Stimulated activated naive CD8-positive, alpha-beta T cell treated with anti-CD3 and anti-CD28 coated beads, Interleukin-15, Interleukin-2, amounts not matched to agents 100 ng/mL and 50 ng/mL, for 24 hours (primary cell): ENCODE data around the gene SLC23A3.

Experiments
- H3K27ac Mint-ChIP-seq: one replicate; pipeline ENCODE4 v1.8.0; 2021; ENCODE audit warnings: mild to moderate bottlenecking, mixed read lengths
- H3K27me3 Mint-ChIP-seq: one replicate; pipeline ENCODE4 v1.8.0; 2021; ENCODE audit warnings: mixed read lengths
- H3K36me3 Mint-ChIP-seq: one replicate; pipeline ENCODE4 v1.8.0; 2021; ENCODE audit warnings: low read depth, mixed read lengths
- H3K4me1 Mint-ChIP-seq: one replicate; pipeline ENCODE4 v1.8.0; 2021; ENCODE audit warnings: low read depth, mixed read lengths
- H3K4me3 Mint-ChIP-seq: one replicate; pipeline ENCODE4 v1.8.0; 2021; ENCODE audit warnings: mild to moderate bottlenecking, mixed read lengths
- H3K9me3 Mint-ChIP-seq: one replicate; pipeline ENCODE4 v1.8.0; 2021; ENCODE audit warnings: mixed read lengths

Gene SLC23A3

DNA sequence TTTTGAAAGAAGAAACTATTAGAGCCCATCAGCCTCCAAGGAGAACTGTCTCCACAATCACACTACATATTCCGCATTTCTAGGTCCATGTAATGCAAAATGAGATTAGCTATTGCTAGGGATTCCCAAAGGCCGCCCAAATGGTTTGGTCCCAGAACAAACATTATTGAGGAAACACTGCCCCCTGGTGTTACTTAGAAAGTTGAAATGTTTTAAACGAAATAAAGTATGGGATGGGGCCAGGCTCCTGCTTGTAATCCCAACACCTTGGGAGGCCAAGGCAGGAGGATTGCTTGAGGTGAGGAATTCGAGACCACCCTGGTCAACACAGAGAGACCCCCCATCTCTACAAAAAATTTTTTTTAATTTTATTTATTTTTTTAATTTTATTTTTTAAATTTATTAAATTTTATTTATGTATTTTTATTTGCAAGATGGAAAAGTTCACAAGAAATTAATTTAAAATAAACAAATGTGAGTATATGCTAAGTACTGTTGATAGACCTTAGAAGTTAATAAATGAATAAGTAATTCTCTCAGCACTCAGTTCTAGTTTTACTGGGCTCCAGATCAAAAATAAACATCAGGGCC is 14.7 kb downstream of the SLC23A3 start:
- H3K4me3 Mint-ChIP-seq: no peak overlapping the region
- H3K27ac Mint-ChIP-seq: no peak overlapping the region
- H3K36me3 Mint-ChIP-seq: peaks cover 27% of the 10 kb centered on the region
- H3K27me3 Mint-ChIP-seq: no peaks in the 10 kb centered on the region
- no peaks in the 10 kb centered on the region for H3K9me3 Mint-ChIP-seq
- H3K4me1 Mint-ChIP-seq: peaks cover 7% of the 10 kb centered on the region

DNA sequence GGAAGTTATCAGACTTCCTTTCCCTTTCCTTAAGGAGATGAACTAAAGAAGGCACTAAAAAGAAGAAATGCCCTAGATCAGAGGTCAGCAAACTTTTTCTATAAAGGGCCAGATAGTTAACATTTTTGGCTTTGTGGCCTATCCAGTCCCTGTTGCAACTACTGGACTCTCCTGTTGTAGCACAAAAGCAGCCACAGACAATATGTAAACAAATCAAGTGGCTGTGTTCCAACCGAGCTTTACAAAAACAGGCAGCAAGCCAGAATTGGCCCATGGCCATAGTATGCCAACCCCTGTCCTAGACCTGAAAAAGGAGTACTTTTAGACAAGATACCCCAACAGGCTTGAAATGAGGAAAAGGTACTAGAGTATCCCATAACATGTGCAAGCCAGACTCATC is 20.2 kb downstream of the SLC23A3 start:
- Mint-ChIP-seq H3K36me3 (peaks cover 49% of the 10 kb centered on the region), H3K4me3 (no peak overlapping the region), H3K27me3 (no peaks in the 10 kb centered on the region), H3K4me1 (no peaks in the 10 kb centered on the region), H3K9me3 (no peaks in the 10 kb centered on the region), H3K27ac (no peak overlapping the region)

DNA sequence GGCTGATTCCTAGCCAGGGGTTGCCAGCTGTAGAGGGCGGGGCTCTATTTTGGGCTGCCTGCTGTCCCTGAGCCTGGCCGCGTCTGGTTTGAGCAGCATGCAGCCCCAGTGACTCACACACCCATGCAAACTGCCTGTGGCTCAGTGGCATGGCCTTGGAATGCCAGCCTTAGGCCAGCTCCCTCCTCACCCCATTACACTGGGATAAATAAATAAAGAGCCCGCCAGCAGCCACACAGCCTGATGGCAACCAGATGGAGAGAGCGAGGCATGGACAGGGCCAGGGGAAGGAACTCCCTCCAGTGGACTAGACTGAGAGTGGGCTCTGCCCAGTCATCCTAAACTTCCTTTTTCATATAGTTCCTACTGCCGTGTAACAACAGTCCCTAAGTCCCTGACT is 27.5 kb downstream of the SLC23A3 start:
- no peaks in the 10 kb centered on the region for H3K27me3 Mint-ChIP-seq
- H3K36me3 Mint-ChIP-seq: peaks cover 55% of the 10 kb centered on the region
- H3K27ac Mint-ChIP-seq: no peak overlapping the region
- H3K9me3 Mint-ChIP-seq: no peaks in the 10 kb centered on the region
- H3K4me3 Mint-ChIP-seq: no peak overlapping the region
- no peaks in the 10 kb centered on the region for H3K4me1 Mint-ChIP-seq

DNA sequence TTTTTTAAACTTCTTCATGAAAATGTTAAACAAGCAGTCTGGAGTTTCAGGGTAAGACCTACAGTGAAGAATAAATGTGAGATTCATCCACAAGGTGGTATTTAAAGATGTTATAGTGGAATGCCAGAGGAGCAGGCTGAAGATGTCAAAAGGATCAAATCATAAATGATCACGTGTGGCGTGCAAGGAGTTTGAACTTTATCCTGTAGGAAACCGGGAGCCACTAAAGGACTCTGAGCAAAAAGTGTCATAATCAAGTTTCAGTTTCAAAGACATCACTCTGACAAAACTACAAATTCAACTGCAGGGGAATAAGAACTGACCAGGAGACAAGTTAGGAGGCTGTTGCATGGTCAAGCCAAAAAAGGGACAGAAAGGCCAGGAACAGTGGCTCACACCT is 29.1 kb downstream of the SLC23A3 start:
- no peak overlapping the region for H3K4me3 Mint-ChIP-seq
- H3K27me3 Mint-ChIP-seq: no peaks in the 10 kb centered on the region
- no peaks in the 10 kb centered on the region for H3K4me1 Mint-ChIP-seq
- peaks cover 47% of the 10 kb centered on the region for H3K36me3 Mint-ChIP-seq
- no peak overlapping the region for H3K27ac Mint-ChIP-seq
- H3K9me3 Mint-ChIP-seq: no peaks in the 10 kb centered on the region

DNA sequence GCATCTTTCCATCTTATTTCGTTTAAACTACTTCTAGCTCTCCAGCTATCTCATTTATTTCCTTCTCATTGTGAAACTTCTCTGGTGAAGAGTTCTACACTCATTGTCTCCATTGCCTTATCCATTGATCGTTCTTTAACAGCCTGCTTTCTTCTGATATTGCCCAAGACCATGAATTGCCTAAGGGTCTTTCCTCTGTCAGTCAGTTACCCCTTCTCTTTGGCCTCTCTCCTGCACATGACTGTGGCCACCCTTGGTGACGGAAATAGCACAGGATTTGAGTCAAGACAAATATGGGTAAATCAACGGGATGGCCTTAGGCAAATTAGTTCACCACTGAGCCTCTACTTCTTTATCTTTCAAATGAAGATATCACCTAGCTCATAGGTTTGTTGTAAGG is 35.9 kb downstream of the SLC23A3 start:
- Mint-ChIP-seq H3K27me3 (no peaks in the 10 kb centered on the region), H3K4me1 (no peaks in the 10 kb centered on the region), H3K36me3 (peaks cover 9% of the 10 kb centered on the region), H3K27ac (no peak overlapping the region), H3K9me3 (no peaks in the 10 kb centered on the region), H3K4me3 (no peak overlapping the region)

DNA sequence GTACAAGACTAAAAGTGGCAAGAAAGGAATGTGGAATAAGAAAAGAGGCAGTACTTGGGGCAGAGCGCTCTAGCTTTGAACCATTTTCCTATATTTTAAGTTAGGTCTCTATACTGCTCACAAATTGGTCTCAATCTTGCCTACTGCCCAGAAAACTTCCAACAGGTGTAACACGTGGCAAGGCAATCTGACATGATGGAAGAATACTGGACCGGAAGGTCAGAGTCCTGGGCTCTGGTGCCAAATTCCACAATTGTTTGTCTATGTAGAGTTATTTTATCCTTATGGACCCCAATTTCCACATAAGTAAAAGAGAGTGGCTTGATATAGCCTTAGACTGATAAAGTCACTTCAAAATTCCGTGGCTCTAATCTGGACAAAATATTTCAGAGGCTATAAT is 38.1 kb downstream of the SLC23A3 start:
- Mint-ChIP-seq H3K4me3 (no peak overlapping the region), H3K27me3 (no peaks in the 10 kb centered on the region), H3K27ac (no peak overlapping the region), H3K36me3 (peaks cover 5% of the 10 kb centered on the region), H3K4me1 (no peaks in the 10 kb centered on the region), H3K9me3 (no peaks in the 10 kb centered on the region)

DNA sequence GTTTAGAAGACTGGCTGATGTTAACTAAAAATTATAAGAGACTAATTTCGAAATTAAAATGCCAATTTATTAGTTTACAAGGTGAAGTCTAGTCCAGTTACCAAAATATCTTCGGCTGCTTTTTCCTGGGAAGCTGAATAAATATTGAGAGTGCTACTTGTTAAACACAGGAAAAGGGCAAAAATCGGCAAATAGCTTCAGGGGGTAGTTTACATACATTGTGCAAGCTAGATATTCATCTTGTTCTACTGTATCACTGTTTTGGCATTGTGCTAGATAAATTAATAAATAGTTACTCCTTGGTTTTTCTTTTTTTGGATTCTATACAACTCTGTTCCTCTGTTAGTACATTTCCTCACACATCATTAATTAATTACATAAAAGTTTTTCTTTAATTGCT is 38.5 kb downstream of the SLC23A3 start:
- Mint-ChIP-seq H3K9me3 (no peaks in the 10 kb centered on the region), H3K27me3 (no peaks in the 10 kb centered on the region), H3K27ac (no peak overlapping the region), H3K4me3 (no peak overlapping the region), H3K36me3 (peaks cover 5% of the 10 kb centered on the region), H3K4me1 (no peaks in the 10 kb centered on the region)

DNA sequence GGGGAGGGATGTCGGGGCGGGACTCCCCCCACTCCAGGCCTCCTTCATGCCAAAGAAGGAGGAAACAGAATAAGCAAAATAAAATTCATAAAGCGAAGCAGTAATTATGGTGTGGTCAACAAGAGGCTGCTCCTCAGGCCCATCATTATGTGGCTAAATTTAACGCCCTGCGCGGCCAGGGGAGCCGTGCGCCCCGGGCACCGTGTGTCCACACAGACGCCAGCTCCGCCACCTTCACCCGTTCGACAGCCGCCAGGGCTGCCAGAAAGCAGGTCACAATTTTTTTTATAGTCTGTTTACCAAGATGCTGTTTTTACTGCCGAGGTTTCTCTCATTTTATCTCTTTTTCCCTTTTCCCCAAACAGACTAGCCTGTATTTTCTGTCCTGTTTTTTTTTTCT is 40.2 kb downstream of the SLC23A3 start:
- no peaks in the 10 kb centered on the region for H3K27me3 Mint-ChIP-seq
- H3K9me3 Mint-ChIP-seq: no peaks in the 10 kb centered on the region
- peaks cover 15% of the 10 kb centered on the region for H3K4me1 Mint-ChIP-seq
- no peak overlapping the region for H3K4me3 Mint-ChIP-seq
- H3K36me3 Mint-ChIP-seq: peaks cover 9% of the 10 kb centered on the region
- H3K27ac Mint-ChIP-seq: no peak overlapping the region

DNA sequence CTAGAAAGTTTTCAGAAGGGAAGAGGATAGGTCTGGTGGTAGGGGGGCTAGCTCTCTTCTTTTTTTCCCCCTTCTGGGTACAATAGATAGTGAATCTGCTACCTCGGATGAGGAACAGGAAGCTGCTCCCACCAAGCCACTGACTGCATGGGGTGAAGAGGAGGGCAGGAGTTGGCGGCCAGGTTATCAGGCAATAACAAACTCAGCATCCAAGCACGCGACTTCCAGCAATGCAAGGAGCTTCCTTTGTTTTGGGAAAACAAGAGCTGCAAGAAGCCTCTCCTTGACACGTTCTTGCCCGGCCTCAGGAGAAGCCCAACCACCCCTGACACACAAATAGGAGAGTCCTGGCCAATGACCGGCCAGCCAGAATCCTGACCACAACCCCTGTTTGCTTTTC is 41.4 kb downstream of the SLC23A3 start:
- Mint-ChIP-seq H3K27me3 (no peaks in the 10 kb centered on the region), H3K4me1 (peaks cover 25% of the 10 kb centered on the region), H3K36me3 (peaks cover 9% of the 10 kb centered on the region), H3K9me3 (no peaks in the 10 kb centered on the region), H3K27ac (no peak overlapping the region), H3K4me3 (no peak overlapping the region)

DNA sequence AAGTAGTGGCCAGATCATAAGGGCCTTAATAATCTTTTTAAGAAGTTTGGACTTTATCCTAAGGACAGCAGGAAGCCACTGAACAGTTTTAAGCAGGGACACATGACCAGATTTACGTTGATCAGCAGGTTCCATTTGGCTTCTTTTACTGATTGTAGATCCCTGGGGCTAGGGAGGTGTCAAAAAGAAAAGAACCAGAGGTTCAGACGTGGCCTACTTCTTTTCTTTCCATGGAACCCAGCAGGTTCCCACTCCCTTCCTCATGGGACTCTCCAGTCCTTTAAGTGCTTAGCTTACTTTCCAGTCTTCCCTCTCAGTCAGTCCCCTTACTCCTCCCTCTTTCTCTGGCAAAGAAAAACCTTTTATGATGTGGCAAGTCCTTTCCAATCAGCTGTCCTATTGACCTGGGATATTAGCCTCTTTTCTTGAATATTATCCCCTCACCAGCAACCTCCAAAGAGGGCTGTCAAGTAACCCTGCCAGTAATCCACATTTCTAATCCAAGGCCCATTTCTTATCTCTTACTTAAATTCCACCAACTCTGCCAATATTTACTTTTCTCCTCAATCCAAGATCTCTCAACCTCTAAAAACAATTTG is 42.7 kb downstream of the SLC23A3 start:
- Mint-ChIP-seq H3K4me3 (no peak overlapping the region), H3K9me3 (no peaks in the 10 kb centered on the region), H3K36me3 (peaks cover 9% of the 10 kb centered on the region), H3K27me3 (no peaks in the 10 kb centered on the region), H3K4me1 (peaks cover 31% of the 10 kb centered on the region), H3K27ac (no peak overlapping the region)

DNA sequence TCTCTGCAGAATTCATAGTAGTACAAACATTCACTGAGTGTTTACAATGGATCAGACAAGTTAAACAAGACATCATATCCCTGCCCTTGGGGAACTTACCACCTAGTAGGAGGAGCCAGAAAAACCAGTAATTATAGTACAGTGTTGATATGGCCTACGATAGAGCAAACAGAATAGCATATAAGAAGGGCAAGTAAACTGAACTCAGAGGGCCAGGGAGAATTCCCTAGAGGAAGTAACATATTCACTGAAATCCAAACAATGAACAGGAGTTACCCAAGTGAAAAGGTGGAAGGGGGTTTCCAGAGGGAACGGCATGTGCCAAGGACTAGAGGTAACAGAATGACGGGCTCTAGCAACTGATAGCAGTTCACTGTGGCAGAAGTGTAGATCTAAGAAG is 43.3 kb downstream of the SLC23A3 start:
- no peaks in the 10 kb centered on the region for H3K9me3 Mint-ChIP-seq
- H3K27ac Mint-ChIP-seq: no peak overlapping the region
- H3K27me3 Mint-ChIP-seq: no peaks in the 10 kb centered on the region
- H3K36me3 Mint-ChIP-seq: peaks cover 9% of the 10 kb centered on the region
- peaks cover 31% of the 10 kb centered on the region for H3K4me1 Mint-ChIP-seq
- H3K4me3 Mint-ChIP-seq: no peak overlapping the region

DNA sequence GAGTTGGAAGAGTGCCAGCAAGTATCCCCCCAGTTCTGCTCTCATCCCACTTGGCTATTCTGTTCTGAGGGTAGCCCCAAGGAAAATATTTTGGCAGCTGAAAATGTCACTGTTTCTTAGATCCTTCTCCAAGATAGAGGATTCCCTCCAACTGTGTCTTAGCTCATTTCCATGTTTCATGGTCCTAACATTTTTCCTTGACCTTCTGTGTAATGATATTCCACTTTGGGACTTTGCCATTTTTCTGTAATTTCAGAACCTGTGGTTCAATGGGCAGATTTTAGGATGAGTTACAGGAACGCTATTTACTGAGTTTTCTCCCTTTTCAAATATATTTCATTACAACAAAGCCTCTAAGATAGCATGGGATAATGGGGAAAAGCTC is 44.0 kb downstream of the SLC23A3 start:
- H3K36me3 Mint-ChIP-seq: peaks cover 9% of the 10 kb centered on the region
- H3K4me1 Mint-ChIP-seq: peaks cover 31% of the 10 kb centered on the region
- no peaks in the 10 kb centered on the region for H3K9me3 Mint-ChIP-seq
- H3K27me3 Mint-ChIP-seq: no peaks in the 10 kb centered on the region
- no peak overlapping the region for H3K27ac Mint-ChIP-seq
- H3K4me3 Mint-ChIP-seq: no peak overlapping the region

DNA sequence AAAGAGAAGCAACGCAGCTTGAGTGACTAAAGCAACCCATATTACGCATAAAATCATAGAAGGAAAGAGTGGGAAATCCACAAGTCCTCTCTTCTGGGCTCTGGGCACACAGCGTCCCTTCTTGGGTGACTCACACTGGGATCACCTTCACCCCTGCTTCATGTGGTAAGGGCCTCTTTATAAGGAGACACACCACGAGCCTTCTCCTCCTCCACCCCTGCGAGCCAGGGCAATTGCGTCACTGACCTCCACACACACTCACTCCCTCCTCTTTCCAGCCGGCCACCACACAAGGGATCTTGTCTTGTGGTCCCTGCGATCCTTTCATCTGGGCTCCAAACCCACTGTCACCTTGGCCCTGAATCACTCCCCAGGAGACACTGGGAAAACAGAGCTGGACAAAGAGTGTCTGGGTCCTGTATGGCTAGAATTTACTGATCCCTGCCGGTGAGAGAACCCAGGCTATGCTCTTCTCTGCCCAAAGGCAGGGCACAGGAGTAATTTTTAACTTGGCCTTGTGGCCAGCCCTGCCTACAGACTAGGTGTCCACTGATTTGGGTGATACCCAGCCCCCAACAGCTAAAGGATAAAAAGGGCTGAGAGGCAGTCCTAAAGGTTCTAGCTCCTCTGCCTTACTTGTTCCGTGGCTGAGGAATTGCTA is 44.5 kb downstream of the SLC23A3 start:
- H3K9me3 Mint-ChIP-seq: no peaks in the 10 kb centered on the region
- no peak overlapping the region for H3K4me3 Mint-ChIP-seq
- no peaks in the 10 kb centered on the region for H3K27me3 Mint-ChIP-seq
- peaks cover 9% of the 10 kb centered on the region for H3K36me3 Mint-ChIP-seq
- peak overlapping the region; percentile 69 for H3K27ac Mint-ChIP-seq
- peaks cover 31% of the 10 kb centered on the region for H3K4me1 Mint-ChIP-seq

DNA sequence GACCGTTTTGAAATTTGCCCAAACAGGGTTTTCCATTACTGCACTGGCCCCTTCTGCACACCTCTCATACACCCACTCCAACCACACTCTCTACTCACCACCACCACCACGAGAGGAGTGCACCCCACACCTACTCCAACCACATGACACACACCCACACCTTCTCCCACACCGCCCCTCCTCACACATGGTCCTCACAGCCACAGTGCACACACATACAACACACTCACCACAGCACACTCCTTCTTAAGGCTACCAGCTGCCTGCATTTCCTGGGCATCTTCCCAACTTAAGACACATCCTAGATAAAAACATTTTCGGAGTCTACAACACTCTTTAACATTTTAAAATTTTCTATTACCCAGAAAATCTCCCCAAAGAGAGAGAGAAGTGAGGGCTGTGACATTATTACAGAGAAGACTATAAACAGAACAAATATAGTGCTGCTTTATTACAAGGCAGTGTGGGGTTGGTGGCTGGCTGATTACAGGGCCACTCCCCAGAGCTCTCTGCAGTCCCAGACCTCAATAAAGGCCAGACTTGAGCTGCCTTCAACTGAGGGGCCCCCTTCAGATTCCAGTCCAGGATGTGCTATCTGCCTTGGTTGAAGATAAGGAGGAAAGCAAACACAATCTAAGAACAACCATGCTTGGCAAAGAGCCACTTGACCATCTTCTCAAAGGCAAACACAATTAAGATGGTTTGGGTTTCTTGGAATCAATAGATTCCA is 45.3 kb downstream of the SLC23A3 start:
- no peaks in the 10 kb centered on the region for H3K9me3 Mint-ChIP-seq
- no peak overlapping the region for H3K4me3 Mint-ChIP-seq
- peaks cover 9% of the 10 kb centered on the region for H3K36me3 Mint-ChIP-seq
- H3K27ac Mint-ChIP-seq: peak overlapping the region; percentile 66
- H3K27me3 Mint-ChIP-seq: no peaks in the 10 kb centered on the region
- H3K4me1 Mint-ChIP-seq: peaks cover 35% of the 10 kb centered on the region

DNA sequence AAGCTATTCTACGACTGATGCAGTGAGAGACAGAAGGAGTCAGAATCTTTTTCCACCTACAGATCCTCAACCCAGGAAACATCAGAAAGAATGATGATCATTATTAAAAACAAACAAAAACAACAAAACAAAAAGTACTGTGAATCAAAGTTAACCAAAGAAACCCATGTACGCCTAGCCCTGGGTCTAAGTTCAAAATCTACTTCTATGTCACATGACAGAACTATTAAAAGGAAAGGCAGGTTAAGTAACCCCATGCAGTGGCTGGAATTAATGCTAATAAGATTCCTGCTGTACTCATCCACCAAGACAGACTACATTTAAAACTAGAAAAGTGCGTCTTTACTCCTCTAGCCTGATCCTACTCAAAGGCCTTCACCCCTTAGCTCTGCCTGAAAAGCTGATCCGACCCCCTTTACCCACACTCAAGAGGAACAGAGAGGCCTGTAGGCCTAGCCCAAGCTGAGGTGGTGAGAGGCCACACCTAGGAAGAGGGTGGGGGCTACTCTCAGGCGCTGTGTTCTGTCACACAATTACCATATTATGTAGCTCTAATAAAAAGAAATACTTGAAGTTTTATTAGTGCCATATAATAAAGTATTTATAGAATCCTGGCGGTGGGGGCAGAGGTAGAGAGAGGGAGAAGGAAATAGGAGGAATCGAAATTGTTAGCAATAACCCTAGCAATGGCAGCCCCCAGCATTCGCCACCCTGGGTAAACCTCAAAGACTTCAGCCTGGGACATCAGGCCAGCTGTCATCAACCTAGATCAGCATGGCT is 46.3 kb downstream of the SLC23A3 start:
- H3K4me3 Mint-ChIP-seq: no peak overlapping the region
- H3K4me1 Mint-ChIP-seq: peaks cover 35% of the 10 kb centered on the region
- H3K36me3 Mint-ChIP-seq: peaks cover 5% of the 10 kb centered on the region
- no peak overlapping the region for H3K27ac Mint-ChIP-seq
- no peaks in the 10 kb centered on the region for H3K9me3 Mint-ChIP-seq
- H3K27me3 Mint-ChIP-seq: no peaks in the 10 kb centered on the region
